Thymus (tissue), 11 donors: Measurements from ENCODE around the gene SWAP70. TPM values are rescaled to one million over a fixed set of nuclear protein-coding genes. Genes with fewer than 3 reads are reported as not detected.

Experiments
- DNase-seq, 9 donors: peaks; one replicate each; pipeline ENCODE4 v3.0.0-alpha.2; 2013; ENCODE audit warnings: low spot score in 9 of 9, low read depth in 6 of 9, missing footprints in 1 of 9
- H3K27ac ChIP-seq, 2 donors: one replicate each; pipeline ENCODE4 v1.5.1; 2013; ENCODE audit warnings: control low read depth in 1 of 2, low read depth in 1 of 2, low read length in 1 of 2, mild to moderate bottlenecking in 1 of 2, moderate library complexity in 1 of 2
- H3K27me3 ChIP-seq, 2 donors: one replicate each; pipeline ENCODE4 v1.5.1; 2013; ENCODE audit warnings: low read length in 1 of 2; ENCODE audit not compliant: control insufficient read depth in 2 of 2, insufficient read depth in 1 of 2
- H3K36me3 ChIP-seq, 2 donors: one replicate each; pipeline ENCODE4 v1.5.1; 2013; ENCODE audit warnings: low read length in 1 of 2, mild to moderate bottlenecking in 1 of 2, moderate library complexity in 1 of 2; ENCODE audit not compliant: control insufficient read depth in 2 of 2, insufficient read depth in 2 of 2
- H3K4me1 ChIP-seq, 2 donors: one replicate each; pipeline ENCODE4 v1.5.1; 2013; ENCODE audit warnings: low read length in 2 of 2; ENCODE audit not compliant: control insufficient read depth in 2 of 2, insufficient read depth in 2 of 2
- H3K4me3 ChIP-seq, 2 donors: one replicate each; pipeline ENCODE4 v1.5.1; 2013; ENCODE audit warnings: low read length in 2 of 2, control low read depth in 1 of 2, mild to moderate bottlenecking in 1 of 2
- H3K9me3 ChIP-seq, 2 donors: one replicate each; pipeline ENCODE4 v1.5.1; 2013; ENCODE audit warnings: low read length in 1 of 2, mild to moderate bottlenecking in 1 of 2; ENCODE audit not compliant: control insufficient read depth in 2 of 2, insufficient read depth in 1 of 2
- WGBS: extraction: QIAGEN DNeasy Blood & Tissue Kit; methylation state at CpG from one replicate; pipeline ENCODE4 v1.1.7; 2013; 5-methylcytosine and 5-hydroxymethylcytosine counted together
- polyA plus RNA-seq: library from polyadenylated mRNA; stranded (reverse); fragments of 200-250 nt; gene quantifications from one replicate; pipeline ENCODE4 v1.2.3, GENCODE V29; 2013
- total RNA-seq: library from RNA; stranded (reverse); fragments of 120-200 nt; gene quantifications from one replicate; pipeline ENCODE4 v1.2.4, GENCODE V29; 2013
- donor health status: healthy.

Gene SWAP70
- total and polyA plus RNA-seq, 2 donors: 12.0 to 17.8 TPM

GRCh38 chr11:9639985-9640384, 23.9 kb upstream of the SWAP70 start:
- Histone ChIP-seq H3K27me3 (no peaks in the 10 kb centered on the region), H3K27ac (no peak overlapping the region), H3K4me1 (peaks cover 0 to 9% of the 10 kb centered on the region in 2 donors), H3K36me3 (no peaks in the 10 kb centered on the region), H3K4me3 (no peak overlapping the region), H3K9me3 (no peaks in the 10 kb centered on the region)
- 55% methylated on average over 4 of the region's 4 CpGs for WGBS
- no peak for DNase-seq

GRCh38 chr11:9642894-9643293, 21.0 kb upstream of the SWAP70 start:
- Histone ChIP-seq H3K9me3 (no peaks in the 10 kb centered on the region), H3K27me3 (no peaks in the 10 kb centered on the region), H3K4me1 (peaks cover 0 to 9% of the 10 kb centered on the region in 2 donors), H3K36me3 (no peaks in the 10 kb centered on the region), H3K4me3 (no peak overlapping the region), H3K27ac (no peak overlapping the region)
- WGBS: 61% methylated on average over 2 of the region's 2 CpGs
- no peak for DNase-seq

GRCh38 chr11:9643751-9644150, 20.1 kb upstream of the SWAP70 start:
- DNase-seq: no peak
- Histone ChIP-seq H3K4me3 (no peak overlapping the region), H3K4me1 (peaks cover 0 to 9% of the 10 kb centered on the region in 2 donors), H3K27ac (no peak overlapping the region), H3K9me3 (no peaks in the 10 kb centered on the region), H3K36me3 (no peaks in the 10 kb centered on the region), H3K27me3 (no peaks in the 10 kb centered on the region)
- WGBS: 95% methylated on average over 3 of the region's 3 CpGs

- Histone ChIP-seq H3K27ac (no peak overlapping the region), H3K9me3 (no peaks in the 10 kb centered on the region), H3K27me3 (no peaks in the 10 kb centered on the region), H3K4me1 (no peaks in the 10 kb centered on the region), H3K36me3 (no peaks in the 10 kb centered on the region), H3K4me3 (no peak overlapping the region)
- DNase-seq: no peak
- WGBS: 94% methylated on average over 1 of the region's 1 CpG
Observed at GRCh38 chr11:9645881-9646280, 18.0 kb upstream of the SWAP70 start.

- 96% methylated on average over 4 of the region's 4 CpGs for WGBS
- no peaks in the 10 kb centered on the region for H3K27me3 ChIP-seq
- no peak overlapping the region for H3K27ac ChIP-seq
- no peaks in the 10 kb centered on the region for H3K4me1 ChIP-seq
- H3K4me3 ChIP-seq: no peak overlapping the region
- no peaks in the 10 kb centered on the region for H3K36me3 ChIP-seq
- no peaks in the 10 kb centered on the region for H3K9me3 ChIP-seq
- DNase-seq: no peak
Observed at GRCh38 chr11:9646324-9646723, 17.6 kb upstream of the SWAP70 start.

GRCh38 chr11:9651481-9651880, 12.4 kb upstream of the SWAP70 start:
- WGBS: 96% methylated on average over 7 of the region's 7 CpGs
- Histone ChIP-seq H3K4me1 (no peaks in the 10 kb centered on the region), H3K27ac (no peak overlapping the region)

GRCh38 chr11:9651899-9652748, 11.8 kb upstream of the SWAP70 start:
- Histone ChIP-seq H3K9me3 (no peaks in the 10 kb centered on the region), H3K4me1 (no peaks in the 10 kb centered on the region), H3K27me3 (no peaks in the 10 kb centered on the region), H3K36me3 (no peaks in the 10 kb centered on the region), H3K4me3 (no peak overlapping the region), H3K27ac (no peak overlapping the region)
- DNase-seq: no peak

More at GRCh38 chr11:9651481-9651880, 12.4 kb upstream of the SWAP70 start:
- Histone ChIP-seq H3K4me3 (no peak overlapping the region), H3K36me3 (no peaks in the 10 kb centered on the region), H3K9me3 (no peaks in the 10 kb centered on the region), H3K27me3 (no peaks in the 10 kb centered on the region)
- DNase-seq: no peak

- DNase-seq: no peak
- Histone ChIP-seq H3K36me3 (no peaks in the 10 kb centered on the region), H3K27me3 (no peaks in the 10 kb centered on the region), H3K9me3 (no peaks in the 10 kb centered on the region), H3K4me3 (no peak overlapping the region), H3K4me1 (no peaks in the 10 kb centered on the region), H3K27ac (no peak overlapping the region)
- WGBS: 97% methylated on average over 2 of the region's 2 CpGs
Observed at GRCh38 chr11:9653871-9654270, 10.0 kb upstream of the SWAP70 start.

- DNase-seq: no peak
- H3K27me3 ChIP-seq: no peaks in the 10 kb centered on the region
- no peaks in the 10 kb centered on the region for H3K4me1 ChIP-seq
- no peaks in the 10 kb centered on the region for H3K9me3 ChIP-seq
- H3K27ac ChIP-seq: no peak overlapping the region
- no peak overlapping the region for H3K4me3 ChIP-seq
- no peaks in the 10 kb centered on the region for H3K36me3 ChIP-seq
Observed at GRCh38 chr11:9656864-9657263, 7.0 kb upstream of the SWAP70 start.
